Measurements from ENCODE around the gene AP1M2. TPM values are rescaled to one million over a fixed set of nuclear protein-coding genes. Genes with fewer than 3 reads are reported as not detected.
"Not testable (repeated sequence)": the region's sequence is repeated elsewhere in the genome, so short reads cannot be mapped to it uniquely, and the experiment has no call there.

Gene AP1M2
- total RNA-seq, 3 donors from 2014 or later, result 42.6 to 140 (median 131) TPM

DNA sequence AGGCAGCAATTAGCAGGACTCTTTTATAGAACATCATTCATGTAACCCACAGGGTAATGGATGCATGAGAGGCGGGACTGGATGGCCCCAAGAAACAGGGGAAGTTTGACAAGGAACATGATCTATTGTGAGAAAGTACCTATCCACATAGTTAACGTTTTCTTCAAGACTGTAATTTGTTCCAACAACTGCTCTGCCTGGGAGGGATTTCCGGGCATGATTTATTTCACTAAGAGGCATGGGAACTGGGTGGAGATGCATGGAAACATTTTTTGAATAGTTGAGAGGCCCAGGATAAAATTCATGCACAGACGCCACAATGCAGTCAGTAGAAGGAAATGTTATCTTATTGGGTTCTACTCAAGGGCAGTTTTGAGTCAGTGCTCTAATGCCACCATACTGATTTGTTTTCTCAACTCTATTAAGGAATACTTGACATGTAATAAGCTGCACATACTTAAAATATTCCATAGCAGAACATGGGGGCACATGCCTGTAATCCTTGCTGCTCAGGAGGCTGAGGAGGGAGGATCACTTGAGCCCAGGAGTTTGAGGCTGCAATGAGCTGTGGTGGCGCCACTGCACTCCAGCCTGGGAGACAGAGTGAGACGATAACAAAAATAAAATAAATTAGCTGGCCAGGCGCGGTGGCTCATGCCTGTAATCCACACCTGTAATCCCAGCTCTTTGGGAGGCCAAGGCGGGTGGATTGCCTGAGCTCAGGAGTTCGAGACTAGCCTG is 53.3 kb downstream of the AP1M2 start:
- TF ChIP-seq, protein P1, sequence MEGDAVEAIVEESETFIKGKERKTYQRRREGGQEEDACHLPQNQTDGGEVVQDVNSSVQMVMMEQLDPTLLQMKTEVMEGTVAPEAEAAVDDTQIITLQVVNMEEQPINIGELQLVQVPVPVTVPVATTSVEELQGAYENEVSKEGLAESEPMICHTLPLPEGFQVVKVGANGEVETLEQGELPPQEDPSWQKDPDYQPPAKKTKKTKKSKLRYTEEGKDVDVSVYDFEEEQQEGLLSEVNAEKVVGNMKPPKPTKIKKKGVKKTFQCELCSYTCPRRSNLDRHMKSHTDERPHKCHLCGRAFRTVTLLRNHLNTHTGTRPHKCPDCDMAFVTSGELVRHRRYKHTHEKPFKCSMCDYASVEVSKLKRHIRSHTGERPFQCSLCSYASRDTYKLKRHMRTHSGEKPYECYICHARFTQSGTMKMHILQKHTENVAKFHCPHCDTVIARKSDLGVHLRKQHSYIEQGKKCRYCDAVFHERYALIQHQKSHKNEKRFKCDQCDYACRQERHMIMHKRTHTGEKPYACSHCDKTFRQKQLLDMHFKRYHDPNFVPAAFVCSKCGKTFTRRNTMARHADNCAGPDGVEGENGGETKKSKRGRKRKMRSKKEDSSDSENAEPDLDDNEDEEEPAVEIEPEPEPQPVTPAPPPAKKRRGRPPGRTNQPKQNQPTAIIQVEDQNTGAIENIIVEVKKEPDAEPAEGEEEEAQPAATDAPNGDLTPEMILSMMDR (IDR thresholded peaks at IDR 0.05), result no peak
- DNase-seq (no peak), ATAC-seq (no peak)
- Histone ChIP-seq H3K4me3 (no peak overlapping the region), H3K9me3 (no peaks in the 10 kb centered on the region), H3K4me1 (ENCODE audit: low read depth) (no peaks in the 10 kb centered on the region), H3K36me3 (ENCODE audit: low read depth) (no peaks in the 10 kb centered on the region)
- intact Hi-C loops (cut with DNase I, micrococcal nuclease), result no loop called here

DNA sequence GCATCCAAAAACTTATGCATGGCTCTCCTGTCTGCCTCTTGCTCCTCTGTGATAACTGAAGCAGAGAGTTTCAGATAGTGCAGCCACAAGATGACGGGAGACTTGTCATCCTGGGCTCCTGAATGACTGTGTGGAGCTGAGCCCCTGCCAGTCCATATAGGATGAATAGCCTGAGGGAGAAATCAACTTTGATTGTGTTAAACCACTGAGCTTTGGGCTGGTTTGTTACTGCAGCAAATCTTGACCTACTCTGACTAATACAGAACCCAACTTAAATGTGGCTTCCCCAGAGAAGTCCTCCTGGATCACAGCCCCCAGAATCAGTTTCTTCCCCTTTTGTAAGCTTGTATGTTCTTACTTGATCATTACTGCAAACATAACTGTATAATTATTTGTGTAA is 54.7 kb downstream of the AP1M2 start:
- ATAC-seq (no peak), DNase-seq (no peak)
- Histone ChIP-seq H3K36me3 (ENCODE audit: low read depth) (no peaks in the 10 kb centered on the region), H3K4me1 (ENCODE audit: low read depth) (no peaks in the 10 kb centered on the region), H3K4me3 (no peak overlapping the region), H3K9me3 (no peaks in the 10 kb centered on the region)
- intact Hi-C loops (cut with DNase I, micrococcal nuclease), result no loop called here
- TF ChIP-seq, protein P1 (IDR thresholded peaks at IDR 0.05), result no peak

DNA sequence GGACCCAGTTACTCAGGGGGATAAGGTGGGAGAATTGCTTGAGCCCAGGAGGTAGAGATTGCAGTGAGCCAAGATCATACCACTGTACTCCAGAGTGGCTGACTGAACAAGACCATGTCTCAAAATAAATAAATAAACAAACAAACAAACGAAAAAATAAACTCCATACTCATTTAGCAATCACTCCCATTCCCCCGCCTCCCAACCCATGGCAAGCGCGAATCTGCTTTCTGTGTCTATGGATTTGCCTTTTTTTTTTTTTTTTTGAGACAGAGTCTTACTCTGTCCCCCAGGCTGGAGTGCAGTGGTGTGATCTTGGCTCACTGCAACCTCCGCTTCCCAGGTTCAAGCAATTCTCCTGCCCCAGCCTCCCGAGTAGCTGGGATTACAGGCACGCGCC is 60.2 kb downstream of the AP1M2 start:
- DNase-seq; H3K4me3 ChIP-seq; ATAC-seq; H3K9me3 ChIP-seq; H3K4me1 ChIP-seq (ENCODE audit: low read depth); intact Hi-C loops (cut with DNase I, micrococcal nuclease); H3K36me3 ChIP-seq (ENCODE audit: low read depth): not testable (repeated sequence)

DNA sequence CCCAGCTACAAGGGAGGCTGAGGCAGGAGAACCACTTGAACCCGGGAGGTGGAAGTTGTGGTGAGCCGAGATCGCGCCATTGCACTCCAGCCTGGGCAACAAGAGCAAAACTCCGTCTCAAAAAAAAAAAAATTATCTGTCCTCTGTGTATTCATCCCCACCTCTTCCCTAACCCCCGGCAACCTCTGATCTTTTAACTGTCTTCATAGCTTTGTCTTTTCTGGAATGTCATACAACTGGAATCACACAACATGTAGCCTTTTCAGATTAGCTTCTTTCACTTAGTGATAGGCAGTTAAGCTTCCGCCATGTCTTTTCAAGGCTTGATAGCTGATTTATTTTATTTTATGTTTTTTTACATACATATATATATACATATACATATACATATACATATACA is 61.5 kb downstream of the AP1M2 start:
- Histone ChIP-seq H3K9me3 (no peaks in the 10 kb centered on the region), H3K4me1 (ENCODE audit: low read depth) (no peaks in the 10 kb centered on the region), H3K36me3 (ENCODE audit: low read depth) (no peaks in the 10 kb centered on the region), H3K4me3 (no peak overlapping the region)
- TF ChIP-seq, protein P1 (IDR thresholded peaks at IDR 0.05), result no peak
- intact Hi-C loops (cut with DNase I, micrococcal nuclease), result no loop called here
- DNase-seq (no peak), ATAC-seq (no peak)

DNA sequence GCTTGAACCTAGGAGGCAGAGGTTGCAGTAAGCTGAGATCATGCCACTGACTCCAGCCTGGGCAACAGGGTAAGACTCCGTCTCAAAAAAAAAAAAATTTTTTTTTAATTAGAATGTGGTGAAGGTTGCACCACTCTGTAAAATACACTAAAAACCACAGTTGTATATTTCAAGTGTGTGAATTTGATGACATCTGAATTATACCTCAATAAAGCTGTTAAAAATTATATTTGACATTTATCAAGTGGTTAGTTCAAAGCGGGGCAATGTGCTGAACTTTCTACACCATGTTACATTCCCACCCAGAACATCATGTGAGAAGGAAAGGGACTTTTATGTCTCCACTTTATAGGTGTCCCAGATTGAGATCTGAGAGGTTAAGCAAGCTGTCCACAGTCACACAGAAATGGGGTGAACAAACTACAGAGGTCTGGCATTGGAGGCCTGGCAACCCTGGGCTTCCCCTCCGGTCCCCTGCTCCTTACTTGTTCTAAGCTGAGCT is 63.9 kb downstream of the AP1M2 start:
- intact Hi-C loops (cut with DNase I, micrococcal nuclease), result no loop called here
- TF ChIP-seq, protein P1 (IDR thresholded peaks at IDR 0.05), result no peak
- no peak for ATAC-seq
- Histone ChIP-seq H3K36me3 (ENCODE audit: low read depth) (no peaks in the 10 kb centered on the region), H3K9me3 (no peaks in the 10 kb centered on the region), H3K4me3 (no peak overlapping the region), H3K4me1 (ENCODE audit: low read depth) (peaks cover 7% of the 10 kb centered on the region)
- no peak for DNase-seq

Small RNAs within 50 kb of the gene (microRNA-seq; reads per million reads assigned to microRNA genes)
- gene MIR1238, result not detected

Other genes with a start within 250 kb of the AP1M2 start
- 10 to 100 TPM; 16.0 to 31.6 (median 28.0) TPM for gene ICAM3, start 247.7 kb downstream of the AP1M2 start, total RNA-seq
- gene TYK2, start 206.7 kb downstream of the AP1M2 start, total RNA-seq, result 100 to 1,000 TPM; 104 to 142 (median 123) TPM
- gene CDC37, start 183.8 kb downstream of the AP1M2 start, total RNA-seq, result 100 to 1,000 TPM; 125 to 179 (median 145) TPM
- 10 to 100 TPM in 2 of 3 donors, 1 to 10 TPM in 1; 7.0 to 27.4 (median 14.7) TPM for gene PDE4A, start 166.8 kb downstream of the AP1M2 start, total RNA-seq
- 10 to 100 TPM; 57.5 to 75.7 (median 61.0) TPM for gene KEAP1, start 84.0 kb downstream of the AP1M2 start, total RNA-seq
- gene S1PR5, start 69.9 kb downstream of the AP1M2 start, total RNA-seq, result under 1 TPM in 2 of 3 donors, not detected in 1; 0.23 to 0.31 TPM
- gene ATG4D, start 43.4 kb downstream of the AP1M2 start, total RNA-seq, result 100 to 1,000 TPM in 1 of 3 donors, 10 to 100 TPM in 2; 63.0 to 119 (median 93.5) TPM
- gene KRI1, start 21.3 kb downstream of the AP1M2 start, total RNA-seq, result 10 to 100 TPM; 12.0 to 23.3 (median 17.0) TPM
- gene CDKN2D, start 18.3 kb downstream of the AP1M2 start, total RNA-seq, result 10 to 100 TPM in 2 of 3 donors, 1 to 10 TPM in 1; 6.1 to 12.1 (median 11.9) TPM
- gene SLC44A2, start 38.2 kb upstream of the AP1M2 start, total RNA-seq, result 100 to 1,000 TPM in 2 of 3 donors, 10 to 100 TPM in 1; 90.0 to 179 (median 116) TPM
- gene ILF3, start 67.0 kb upstream of the AP1M2 start, total RNA-seq, result 100 to 1,000 TPM; 151 to 213 (median 178) TPM
- gene QTRT1, start 114.1 kb upstream of the AP1M2 start, total RNA-seq, result 100 to 1,000 TPM in 2 of 3 donors, 10 to 100 TPM in 1; 57.8 to 107 (median 101) TPM
- gene DNM2, start 130.8 kb upstream of the AP1M2 start, total RNA-seq, result 100 to 1,000 TPM; 318 to 602 (median 562) TPM
- 10 to 100 TPM; 12.8 to 24.7 (median 15.3) TPM for gene TMED1, start 248.9 kb upstream of the AP1M2 start, total RNA-seq